HG03575 (cell line): ENCODE results near the gene CADM3.

ENCODE experiments used
- ATAC-seq: cut with Tn5 transposase; IDR thresholded peaks from one replicate; pipeline ENCODE4 v1.9.1; 2021; ENCODE audit not compliant: unreplicated experiment, insufficient number of reproducible peaks, low FRiP score; ENCODE audit errors: extremely low read depth

Gene CADM3

DNA sequence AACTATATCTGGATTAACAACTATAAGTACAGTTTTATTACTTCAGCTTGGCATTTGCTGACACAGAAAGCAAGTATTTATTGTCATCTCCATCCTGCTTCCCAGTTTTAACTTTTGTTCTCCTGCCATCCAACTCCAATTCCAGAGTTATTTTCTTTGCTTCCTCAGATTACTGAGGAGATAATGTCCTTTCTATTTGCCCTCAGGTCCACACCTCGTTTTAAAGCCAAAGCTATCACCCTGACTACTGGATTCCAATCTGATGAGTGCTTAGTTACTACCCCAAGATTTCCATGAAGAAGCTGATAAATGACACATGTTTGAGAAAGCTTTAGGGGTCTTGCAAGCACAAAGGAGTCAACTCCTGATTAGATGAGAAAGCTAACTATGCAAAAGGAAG is 58.5 kb downstream of the CADM3 start:
- ATAC-seq: no peak

DNA sequence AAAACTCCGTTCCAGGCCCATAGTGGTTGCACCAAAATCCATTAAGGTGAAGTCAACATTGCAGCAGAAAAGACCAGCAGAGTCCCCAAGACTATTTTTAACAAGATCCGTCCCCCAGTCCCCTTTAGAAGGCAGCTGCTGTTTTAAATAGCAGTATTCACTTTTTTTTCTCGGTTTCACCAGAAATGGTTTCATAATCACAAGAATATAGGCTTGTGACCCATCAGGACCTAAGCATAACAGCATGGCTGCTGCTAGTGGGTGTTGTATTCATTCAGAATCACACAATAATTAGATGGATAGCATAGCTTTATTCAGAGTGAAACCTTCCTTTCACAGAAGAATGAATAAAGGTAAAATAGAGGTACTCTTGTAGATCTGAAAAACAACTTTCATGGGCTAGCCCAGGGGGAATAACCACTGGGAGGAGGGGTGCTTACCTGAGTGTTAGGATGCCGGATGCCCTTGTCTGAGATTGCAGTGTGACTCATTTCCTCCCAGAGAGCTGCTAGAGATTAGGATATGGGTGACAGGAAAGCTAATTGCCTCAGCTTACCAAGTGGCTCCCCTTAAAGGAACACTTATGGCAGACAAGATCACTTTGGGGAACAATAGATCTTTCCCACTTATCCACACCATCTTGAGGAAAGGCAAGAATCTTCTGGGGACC is 68.3 kb downstream of the CADM3 start:
- peak; percentile 60 for ATAC-seq

DNA sequence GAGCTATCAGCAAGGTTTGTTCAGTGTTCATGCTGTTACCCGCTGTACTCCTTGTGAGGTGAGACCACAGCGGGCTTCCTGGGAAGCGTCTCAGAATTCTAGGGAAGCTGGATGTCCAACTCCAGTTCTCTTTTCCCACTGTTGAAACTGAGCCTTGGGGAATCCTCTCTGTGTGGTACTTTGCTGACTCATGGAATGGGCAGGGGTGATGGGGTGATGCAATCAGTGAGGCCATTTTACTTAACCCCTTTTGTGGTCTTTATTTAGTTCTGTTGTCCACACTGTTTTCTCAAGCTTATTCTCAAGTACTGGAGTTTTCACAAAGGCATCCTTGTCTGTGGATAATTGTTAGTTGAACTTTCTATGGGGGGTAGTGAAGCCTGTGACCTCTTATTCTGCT is 75.9 kb downstream of the CADM3 start:
- no peak for ATAC-seq

DNA sequence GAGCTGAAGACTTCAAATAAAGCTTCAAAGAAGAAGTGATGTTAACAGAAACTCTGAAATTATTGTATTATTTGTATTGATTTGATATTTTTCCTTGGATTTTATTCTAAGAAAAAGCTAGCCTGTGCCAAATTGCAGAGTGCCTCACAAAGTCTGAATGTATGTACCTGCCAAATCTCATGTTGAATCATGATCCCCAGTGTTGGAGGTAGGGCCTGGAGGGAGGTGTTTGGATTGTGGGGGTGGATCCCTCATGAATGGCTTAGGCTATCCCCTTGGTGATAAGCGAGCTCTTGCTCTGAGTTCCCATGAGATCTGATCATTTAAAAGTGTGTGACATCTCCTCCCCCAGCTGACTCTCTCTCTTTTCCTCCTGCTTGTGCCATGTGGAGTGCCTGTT is 76.9 kb downstream of the CADM3 start:
- ATAC-seq: no peak

DNA sequence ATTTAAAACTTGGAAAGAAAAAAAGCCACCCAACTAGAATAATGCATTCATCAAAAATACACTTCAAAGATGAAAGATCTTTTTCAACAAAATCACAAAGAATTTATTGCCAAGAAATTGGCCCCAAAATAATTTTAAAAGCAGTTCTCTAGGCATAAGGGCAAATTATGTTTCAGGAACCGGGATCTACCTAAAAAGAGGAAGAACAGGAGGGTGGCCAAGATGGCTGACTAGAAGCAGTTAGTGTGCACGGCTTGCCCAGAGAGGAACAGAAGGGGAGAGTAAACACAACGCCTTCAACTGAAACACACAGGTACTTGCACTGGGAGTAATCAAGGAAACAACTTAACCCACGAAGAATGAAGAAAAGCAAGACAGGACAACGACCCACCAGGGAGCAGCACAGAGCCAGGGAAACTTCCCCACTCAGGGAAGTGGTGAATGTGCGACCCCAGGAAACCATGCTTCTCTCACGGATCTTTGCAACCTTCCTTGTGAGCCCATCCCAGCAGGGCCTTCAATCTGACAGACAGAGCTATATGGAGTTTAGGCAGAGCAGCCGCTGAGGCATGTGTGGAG is 79.3 kb downstream of the CADM3 start:
- no peak for ATAC-seq
